Peyer's patch (tissue), 4 donors: ENCODE results near the gene MIER2.

ENCODE experiments used
- CTCF ChIP-seq, 6 experiments: fragments of 450-650 bp in 4 of 6; fragments of 200-600 bp in 2 of 6; sonication (generic) in 1 of 6; IDR thresholded peaks; one replicate each; pipeline ENCODE4 v1.5.1; 2017 to 2019; ENCODE audit warnings: antibody characterized with exemption in 6 of 6, mild to moderate bottlenecking in 3 of 6, moderate library complexity in 1 of 6
- POLR2A ChIP-seq, 2 donors: fragments of 450-650 bp; IDR thresholded peaks; one replicate each; pipeline ENCODE4 v1.5.1; 2017; ENCODE audit warnings: antibody characterized with exemption in 2 of 2, mild to moderate bottlenecking in 2 of 2, moderate library complexity in 2 of 2

GRCh38 chr19:281992-282391 is 62.6 kb downstream of the MIER2 start:
- TF ChIP-seq CTCF (IDR thresholded peaks at IDR 0.05) (no peak), POLR2A (IDR thresholded peaks at IDR 0.05) (no peak)
